Body of pancreas (tissue), 4 donors: ENCODE data around the gene HERC4.

Experiments
- POLR2A ChIP-seq, 3 donors: fragments of 450-650 bp; IDR thresholded peaks; one replicate each; pipeline ENCODE4 v1.6.1; 2016; ENCODE audit warnings: antibody characterized with exemption in 3 of 3, mild to moderate bottlenecking in 2 of 3
- TF ChIP-seq, protein P1 (sequence below), 7 experiments: fragments of 450-650 bp in 4 of 7; fragments of 200-600 bp in 3 of 7; sonication (generic) in 3 of 7; IDR thresholded peaks; one replicate each; pipeline ENCODE4 v1.5.1; 2016 to 2019; ENCODE audit warnings: antibody characterized with exemption in 7 of 7

DNA sequence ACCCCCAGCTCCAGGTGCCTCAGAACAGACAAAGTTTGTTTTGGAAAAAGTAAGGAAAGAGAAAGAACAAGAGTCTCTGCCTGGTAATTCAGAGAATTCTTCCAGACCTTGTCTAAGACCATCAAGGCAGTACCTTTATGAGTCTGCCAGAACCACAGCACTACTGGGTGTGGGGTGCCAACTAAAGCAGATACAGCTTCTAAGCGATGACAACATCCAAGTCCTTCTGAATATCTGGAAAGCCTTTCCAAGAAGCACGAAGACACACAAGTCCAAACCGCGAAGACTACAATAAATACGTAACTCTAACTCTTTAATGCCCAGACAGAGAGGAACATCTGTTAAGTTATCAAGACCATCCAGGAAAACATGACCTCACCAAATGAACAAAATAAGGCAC lies 96.3 kb downstream of the HERC4 start:
- TF ChIP-seq, protein P1, sequence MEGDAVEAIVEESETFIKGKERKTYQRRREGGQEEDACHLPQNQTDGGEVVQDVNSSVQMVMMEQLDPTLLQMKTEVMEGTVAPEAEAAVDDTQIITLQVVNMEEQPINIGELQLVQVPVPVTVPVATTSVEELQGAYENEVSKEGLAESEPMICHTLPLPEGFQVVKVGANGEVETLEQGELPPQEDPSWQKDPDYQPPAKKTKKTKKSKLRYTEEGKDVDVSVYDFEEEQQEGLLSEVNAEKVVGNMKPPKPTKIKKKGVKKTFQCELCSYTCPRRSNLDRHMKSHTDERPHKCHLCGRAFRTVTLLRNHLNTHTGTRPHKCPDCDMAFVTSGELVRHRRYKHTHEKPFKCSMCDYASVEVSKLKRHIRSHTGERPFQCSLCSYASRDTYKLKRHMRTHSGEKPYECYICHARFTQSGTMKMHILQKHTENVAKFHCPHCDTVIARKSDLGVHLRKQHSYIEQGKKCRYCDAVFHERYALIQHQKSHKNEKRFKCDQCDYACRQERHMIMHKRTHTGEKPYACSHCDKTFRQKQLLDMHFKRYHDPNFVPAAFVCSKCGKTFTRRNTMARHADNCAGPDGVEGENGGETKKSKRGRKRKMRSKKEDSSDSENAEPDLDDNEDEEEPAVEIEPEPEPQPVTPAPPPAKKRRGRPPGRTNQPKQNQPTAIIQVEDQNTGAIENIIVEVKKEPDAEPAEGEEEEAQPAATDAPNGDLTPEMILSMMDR (IDR thresholded peaks at IDR 0.05) = no peak
- TF ChIP-seq POLR2A (IDR thresholded peaks at IDR 0.05) = no peak
